Neuron (in vitro differentiated cells): Measurements from ENCODE around the gene DYNC2LI1.

Experiments used
- H2AFZ ChIP-seq: one replicate; pipeline ENCODE4 v1.6.1; 2013; ENCODE audit warnings: low read depth, mild to moderate bottlenecking, inconsistent platforms, low read length, moderate library complexity
- H3K27me3 ChIP-seq: one replicate; pipeline ENCODE4 v1.6.1; 2013; ENCODE audit warnings: low read length; ENCODE audit not compliant: insufficient read depth
- H3K36me3 ChIP-seq: one replicate; pipeline ENCODE4 v1.6.1; 2013; ENCODE audit warnings: low read length; ENCODE audit not compliant: insufficient read depth
- H3K4me1 ChIP-seq: one replicate; pipeline ENCODE4 v1.6.1; 2013; ENCODE audit warnings: low read length; ENCODE audit not compliant: insufficient read depth
- H3K4me3 ChIP-seq: 2 replicates; pipeline ENCODE4 v1.5.1; 2013; ENCODE audit warnings: mild to moderate bottlenecking, low read length, moderate library complexity
- H3K9me3 ChIP-seq: one replicate; pipeline ENCODE4 v1.6.1; 2013; ENCODE audit warnings: low read length

Gene DYNC2LI1

DNA sequence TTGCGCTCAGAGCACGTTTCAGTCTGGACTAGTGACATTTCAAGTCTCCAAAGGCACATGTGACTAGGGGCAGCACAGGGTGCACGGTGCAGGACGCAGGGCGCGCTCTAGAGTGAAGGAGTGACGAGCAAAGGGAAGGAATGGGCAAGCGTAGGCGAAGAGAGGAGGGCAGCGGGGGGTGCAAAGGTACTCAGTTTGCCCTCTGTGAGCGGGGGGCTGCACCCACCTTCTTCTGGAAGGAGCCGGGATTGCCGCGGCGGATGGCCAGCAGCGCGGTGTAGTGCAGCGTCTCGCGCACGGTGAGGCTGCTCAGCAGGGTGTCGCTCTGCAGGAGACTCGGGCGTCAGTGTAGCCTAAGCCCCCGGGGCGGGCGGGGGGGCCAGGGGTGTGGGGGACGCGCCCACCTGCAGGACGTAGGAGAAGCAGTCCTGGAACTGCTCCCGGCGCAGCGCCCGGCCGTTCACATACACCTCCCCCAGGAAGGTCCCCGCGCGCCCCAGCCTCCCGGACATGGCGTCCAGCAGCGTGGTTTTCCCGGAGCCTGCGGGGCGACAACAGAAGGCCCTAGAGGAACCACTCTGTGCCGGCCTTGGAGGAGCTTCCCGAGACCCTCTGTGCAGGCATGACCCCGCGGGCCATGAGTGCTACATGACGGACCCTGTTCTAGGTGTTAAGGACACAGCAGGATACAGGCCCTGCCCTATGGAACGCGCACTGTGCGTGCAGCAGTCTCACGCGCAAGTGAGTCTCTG lies 57.9 kb downstream of the DYNC2LI1 start:
- Histone ChIP-seq H3K27me3 (no peaks in the 10 kb centered on the region), H3K4me3 (no peak overlapping the region)

GRCh38 chr2:43832457-43832856 lies 58.6 kb downstream of the DYNC2LI1 start:
- H3K36me3 ChIP-seq: no peaks in the 10 kb centered on the region
- no peak overlapping the region for H3K4me3 ChIP-seq
- no peak overlapping the region for H2AFZ ChIP-seq
- no peaks in the 10 kb centered on the region for H3K27me3 ChIP-seq
- no peaks in the 10 kb centered on the region for H3K9me3 ChIP-seq
- H3K4me1 ChIP-seq: no peaks in the 10 kb centered on the region

More for the DNA sequence above, 57.9 kb downstream of the DYNC2LI1 start:
- H3K36me3 ChIP-seq: no peaks in the 10 kb centered on the region
- no peaks in the 10 kb centered on the region for H3K9me3 ChIP-seq
- H3K4me1 ChIP-seq: no peaks in the 10 kb centered on the region
- no peak overlapping the region for H2AFZ ChIP-seq

GRCh38 chr2:43837033-43837432 lies 63.2 kb downstream of the DYNC2LI1 start:
- Histone ChIP-seq H3K27me3 (no peaks in the 10 kb centered on the region), H3K9me3 (no peaks in the 10 kb centered on the region), H2AFZ (no peak overlapping the region), H3K4me3 (no peak overlapping the region), H3K36me3 (no peaks in the 10 kb centered on the region), H3K4me1 (no peaks in the 10 kb centered on the region)

GRCh38 chr2:43837831-43838559 lies 64.2 kb downstream of the DYNC2LI1 start:
- no peaks in the 10 kb centered on the region for H3K4me1 ChIP-seq
- H2AFZ ChIP-seq: no peak overlapping the region
- no peaks in the 10 kb centered on the region for H3K36me3 ChIP-seq
- no peaks in the 10 kb centered on the region for H3K9me3 ChIP-seq
- no peaks in the 10 kb centered on the region for H3K27me3 ChIP-seq
- H3K4me3 ChIP-seq: no peak overlapping the region

- H3K4me1 ChIP-seq: no peaks in the 10 kb centered on the region
Measured at GRCh38 chr2:43838560-43839267, 64.9 kb downstream of the DYNC2LI1 start, which contains the start of the genes ABCG5 and ABCG8. Gene ABCG5, minus strand, starts transcription at chr2:43838839. Its CDS starts 160 bp downstream, at chr2:43838679. Gene ABCG8, plus strand, starts transcription at chr2:43838971. Its CDS starts 83 bp downstream, at chr2:43839054.

GRCh38 chr2:43839776-43840564 lies 66.1 kb downstream of the DYNC2LI1 start:
- no peaks in the 10 kb centered on the region for H3K4me1 ChIP-seq
- no peaks in the 10 kb centered on the region for H3K9me3 ChIP-seq
- H2AFZ ChIP-seq: no peak overlapping the region
- H3K4me3 ChIP-seq: no peak overlapping the region
- H3K36me3 ChIP-seq: no peaks in the 10 kb centered on the region
- H3K27me3 ChIP-seq: no peaks in the 10 kb centered on the region

More at GRCh38 chr2:43838560-43839267, 64.9 kb downstream of the DYNC2LI1 start, which contains the start of the genes ABCG5 and ABCG8:
- Histone ChIP-seq H3K9me3 (no peaks in the 10 kb centered on the region), H3K36me3 (no peaks in the 10 kb centered on the region), H3K4me3 (no peak within 1 kb of the TSS), H3K27me3 (no peaks in the 10 kb centered on the region), H2AFZ (no peak within 1 kb of the TSS)

DNA sequence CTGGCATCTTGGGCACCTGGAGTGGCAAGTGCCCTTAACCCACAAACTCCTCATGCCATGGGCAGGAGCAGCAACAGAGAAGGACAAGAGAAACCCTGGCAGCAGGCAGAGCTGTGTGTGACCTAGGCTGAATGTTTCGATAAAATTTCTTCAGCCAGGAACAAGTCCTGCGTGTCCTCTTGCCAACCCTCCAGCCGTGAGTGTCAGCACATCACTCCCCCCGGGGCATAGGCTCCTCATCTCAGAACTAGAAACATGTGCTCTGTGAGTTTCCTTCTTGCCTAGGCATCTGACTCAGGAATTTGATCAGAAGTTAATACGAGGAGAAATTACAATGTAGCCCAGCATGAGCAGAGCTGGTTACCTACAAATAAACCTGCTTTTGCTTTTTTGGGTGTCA lies 67.1 kb downstream of the DYNC2LI1 start:
- H3K27me3 ChIP-seq: no peaks in the 10 kb centered on the region
- no peaks in the 10 kb centered on the region for H3K9me3 ChIP-seq
- H2AFZ ChIP-seq: no peak overlapping the region
- H3K4me3 ChIP-seq: no peak overlapping the region
- no peaks in the 10 kb centered on the region for H3K4me1 ChIP-seq
- H3K36me3 ChIP-seq: no peaks in the 10 kb centered on the region

DNA sequence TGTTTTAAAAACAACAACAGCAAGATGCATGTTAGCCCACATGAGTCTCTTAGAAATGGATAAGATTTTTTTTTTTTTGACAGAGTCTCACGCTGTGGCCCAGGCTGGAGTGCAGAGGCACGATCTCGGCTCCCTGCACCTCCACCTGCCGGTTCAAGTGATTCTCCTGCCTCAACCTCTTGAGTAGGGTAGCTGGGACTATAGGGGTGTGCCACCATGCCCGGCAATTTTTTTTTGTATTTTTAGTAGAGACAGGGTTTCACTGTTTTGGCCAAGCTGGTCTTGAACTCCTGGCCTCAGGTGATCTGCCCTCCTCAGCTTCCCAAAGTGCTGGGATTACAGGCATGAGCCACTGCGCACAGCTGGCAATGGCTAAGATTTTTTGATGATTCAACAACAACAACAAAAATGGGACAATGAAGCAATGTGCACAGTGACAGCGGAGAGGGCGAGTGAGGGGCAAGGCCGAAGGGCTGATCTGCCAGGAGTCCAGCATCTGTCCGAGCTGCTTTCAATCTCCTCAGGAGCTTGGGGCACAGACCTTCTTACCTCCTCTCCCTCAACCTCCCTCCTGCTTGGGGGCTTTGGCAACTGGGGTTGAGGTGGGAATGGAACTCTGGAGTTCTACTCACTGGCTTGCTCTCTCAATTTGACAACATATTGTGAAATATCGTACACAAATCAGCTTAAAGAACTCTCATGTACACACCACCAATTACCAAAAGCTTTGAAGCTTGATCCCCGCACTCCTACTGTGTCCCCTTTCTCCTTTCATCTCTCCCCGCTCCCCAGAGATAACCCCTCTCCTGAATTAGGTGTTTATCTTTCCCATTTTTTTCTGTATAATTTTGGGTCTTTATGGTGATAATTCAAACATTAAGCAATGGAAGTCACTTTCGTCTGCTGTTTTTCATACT lies 68.4 kb downstream of the DYNC2LI1 start:
- Histone ChIP-seq H3K36me3 (no peaks in the 10 kb centered on the region), H3K27me3 (no peaks in the 10 kb centered on the region)

GRCh38 chr2:43842866-43843226 lies 69.0 kb downstream of the DYNC2LI1 start:
- Histone ChIP-seq H3K36me3 (no peaks in the 10 kb centered on the region), H2AFZ (no peak overlapping the region), H3K27me3 (no peaks in the 10 kb centered on the region), H3K9me3 (no peaks in the 10 kb centered on the region), H3K4me3 (no peak overlapping the region), H3K4me1 (no peaks in the 10 kb centered on the region)

More for the DNA sequence above, 68.4 kb downstream of the DYNC2LI1 start:
- no peak overlapping the region for H2AFZ ChIP-seq
- H3K4me1 ChIP-seq: no peaks in the 10 kb centered on the region
- H3K9me3 ChIP-seq: no peaks in the 10 kb centered on the region
- no peak overlapping the region for H3K4me3 ChIP-seq

DNA sequence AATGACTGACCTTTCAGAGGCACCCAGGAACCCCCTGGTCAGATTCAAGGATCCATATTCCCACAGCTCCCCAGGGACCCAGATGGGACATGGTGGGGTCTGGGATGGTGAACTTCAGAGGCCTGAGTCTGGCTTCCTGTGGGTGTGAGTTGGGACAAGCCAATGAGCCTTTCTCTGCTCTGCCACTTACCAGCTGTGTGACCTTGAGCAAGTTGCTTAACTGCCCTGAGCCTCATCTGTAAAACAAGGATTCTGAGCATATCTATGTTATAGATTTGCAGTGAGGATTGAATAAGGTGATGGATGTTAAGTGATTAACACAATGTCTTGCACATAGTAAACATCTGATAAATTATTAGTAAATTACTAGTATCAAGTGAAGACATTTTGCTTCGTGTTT lies 71.3 kb downstream of the DYNC2LI1 start:
- Histone ChIP-seq H3K4me3 (no peak overlapping the region), H3K27me3 (no peaks in the 10 kb centered on the region), H3K9me3 (no peaks in the 10 kb centered on the region), H3K36me3 (no peaks in the 10 kb centered on the region), H3K4me1 (no peaks in the 10 kb centered on the region), H2AFZ (no peak overlapping the region)

- Histone ChIP-seq H3K9me3 (no peaks in the 10 kb centered on the region), H3K27me3 (no peaks in the 10 kb centered on the region), H3K4me3 (no peak overlapping the region), H2AFZ (no peak overlapping the region), H3K36me3 (no peaks in the 10 kb centered on the region), H3K4me1 (no peaks in the 10 kb centered on the region)
Measured at GRCh38 chr2:43846140-43846793, 72.4 kb downstream of the DYNC2LI1 start.
